HK-2 (cell line): ENCODE measurements around the gene CNGA1.
"Not testable (repeated sequence)": the region's sequence is repeated elsewhere in the genome, so short reads cannot be mapped to it uniquely, and the experiment has no call there.

Experiments used
- DNase-seq: peaks from one replicate; pipeline ENCODE4 v3.0.0-alpha.2; 2018; ENCODE audit not compliant: unreplicated experiment

Gene CNGA1

DNA sequence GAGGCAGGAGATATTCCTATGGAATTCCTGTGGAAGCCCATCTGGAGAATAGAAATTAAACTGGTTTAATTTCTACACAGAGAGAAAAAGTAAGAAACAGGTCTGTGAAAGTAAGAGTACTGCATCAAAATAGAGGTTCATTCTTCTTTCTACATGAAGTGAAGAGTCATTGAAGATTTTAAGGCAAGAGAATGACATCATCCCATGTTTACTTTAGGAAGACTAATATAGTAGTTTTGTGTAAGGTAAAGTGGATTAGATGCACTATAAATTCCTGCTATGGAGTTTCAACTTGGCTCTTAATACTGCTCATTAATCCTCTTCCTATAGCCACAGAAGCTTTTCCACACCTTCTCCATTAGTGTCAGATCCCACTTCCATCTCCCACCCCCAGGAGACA is 47.6 kb downstream of the CNGA1 start:
- no peak for DNase-seq

DNA sequence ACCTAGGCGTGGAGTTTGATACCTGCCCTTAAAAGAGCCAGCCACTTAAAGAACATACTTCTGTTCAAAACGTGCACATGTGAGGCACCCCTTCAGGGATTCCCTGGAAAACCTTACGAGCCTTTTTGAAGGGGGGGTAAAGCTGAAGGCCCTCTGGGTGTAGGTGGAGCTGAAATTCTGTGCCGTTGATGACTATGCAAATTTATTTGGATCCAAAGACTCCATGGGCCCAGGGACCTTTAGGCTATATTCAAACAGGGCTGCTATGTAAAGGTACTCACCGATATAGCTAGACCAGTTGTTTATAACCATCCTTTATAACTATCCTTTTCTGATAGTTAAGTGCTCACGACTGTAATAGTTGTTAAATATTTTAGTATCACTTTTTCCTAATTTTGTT is 61.8 kb downstream of the CNGA1 start:
- DNase-seq = no peak

DNA sequence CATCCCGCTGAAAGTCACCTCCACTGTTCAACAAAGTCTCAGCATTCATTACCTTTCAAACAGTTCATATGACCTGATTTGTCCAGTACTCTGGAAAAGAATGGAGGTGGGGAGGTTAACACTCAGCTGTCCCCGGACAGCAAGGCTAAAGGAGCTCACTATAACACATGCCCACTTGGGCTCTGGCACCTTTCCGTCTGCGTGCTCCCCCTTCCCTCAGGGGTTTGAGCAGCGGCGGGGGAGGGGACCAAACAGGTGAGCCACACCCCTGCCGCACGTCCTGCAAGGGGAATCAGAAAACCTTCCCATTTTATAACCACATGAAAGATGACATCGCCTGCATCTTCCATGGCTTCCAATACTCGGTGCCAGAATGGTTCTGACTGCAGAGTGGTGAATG is 62.2 kb downstream of the CNGA1 start:
- no peak for DNase-seq

DNA sequence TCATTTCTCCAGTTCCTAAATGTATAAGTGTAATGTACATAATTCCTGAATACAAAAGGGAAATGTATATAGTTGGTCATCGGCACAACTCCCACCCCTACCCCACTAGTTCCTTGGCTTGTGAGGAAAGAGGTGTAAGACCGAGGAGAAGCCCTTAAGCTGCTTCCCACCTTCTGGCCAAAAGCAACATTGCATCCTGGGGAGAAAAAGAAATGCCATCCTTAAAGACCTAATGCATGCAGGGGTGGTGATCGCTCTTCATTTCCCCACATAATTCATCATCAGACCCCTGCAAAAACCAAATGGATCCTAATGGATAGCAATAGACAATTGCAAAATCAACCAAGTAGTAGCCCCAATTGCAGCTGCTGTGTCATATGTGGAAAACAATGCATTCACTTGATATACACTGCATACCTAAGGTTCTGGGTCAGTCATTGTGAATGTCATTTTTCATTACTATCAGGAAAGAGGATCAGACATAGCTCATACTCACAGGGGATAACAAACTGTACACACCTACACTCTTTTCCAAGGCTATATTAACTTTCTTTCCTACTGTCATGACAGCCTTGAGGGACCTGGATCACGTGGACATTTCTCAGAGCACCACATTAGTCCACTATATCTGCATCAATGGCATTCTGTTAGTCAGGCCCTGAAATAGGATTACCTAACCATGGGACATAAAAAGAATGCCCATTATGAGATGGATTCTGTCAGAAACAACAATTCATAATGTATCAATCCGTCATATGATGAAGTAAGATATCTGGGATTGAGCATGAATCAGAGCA is 70.4 kb downstream of the CNGA1 start:
- DNase-seq = no peak

DNA sequence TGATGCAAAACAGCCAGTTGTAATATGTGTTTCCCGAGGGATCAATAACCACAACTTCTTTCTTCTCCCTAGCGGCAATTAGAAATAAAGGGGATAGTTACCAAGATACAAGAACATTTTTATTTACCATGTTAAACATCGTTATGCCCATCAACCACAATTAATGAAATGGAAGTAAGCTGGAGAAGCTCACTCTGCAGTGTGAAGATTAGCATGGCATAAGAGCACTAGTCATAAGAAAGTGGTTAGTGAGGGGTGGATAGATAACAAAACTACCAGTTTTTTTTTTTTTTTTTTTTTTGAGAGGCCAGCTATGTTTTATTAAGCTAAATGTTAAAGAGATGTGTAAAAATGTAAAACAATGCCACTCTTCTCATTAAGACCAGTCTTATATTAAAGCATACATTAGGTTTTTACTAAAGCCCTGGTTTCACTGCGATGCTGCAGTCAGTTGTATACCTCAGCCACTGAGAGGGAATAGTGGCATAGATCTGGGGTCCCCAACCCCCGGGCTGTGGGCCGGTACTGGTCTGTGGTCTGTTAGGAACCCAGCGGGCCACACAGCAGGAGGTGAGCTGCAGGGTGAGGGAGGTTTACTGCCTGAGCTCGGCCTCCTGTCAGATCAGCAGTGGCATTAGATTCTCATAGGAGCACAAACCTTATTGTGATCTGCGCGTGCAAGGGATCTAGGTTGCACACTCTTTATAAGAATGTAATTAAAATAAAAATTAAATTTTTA is 74.2 kb downstream of the CNGA1 start:
- no peak for DNase-seq

DNA sequence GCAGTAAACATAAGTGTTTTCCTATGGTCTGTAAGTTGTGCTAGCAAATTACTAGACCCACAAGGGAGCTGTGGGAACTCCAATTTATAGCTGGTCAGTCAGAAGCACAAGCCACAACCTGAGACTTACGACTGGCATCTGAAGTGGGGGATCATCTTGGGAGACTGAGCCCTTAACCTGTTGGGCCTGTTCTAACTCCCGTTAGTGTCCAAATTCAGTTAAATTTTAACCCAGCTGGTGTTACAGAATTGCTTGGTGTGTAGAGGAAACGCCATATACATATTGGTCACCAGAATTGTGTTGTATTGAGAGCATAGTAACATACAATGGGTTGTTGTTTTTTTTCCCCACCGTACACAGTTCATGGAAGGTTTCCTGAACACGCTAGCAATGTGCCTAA is 77.0 kb downstream of the CNGA1 start:
- DNase-seq = no peak

DNA sequence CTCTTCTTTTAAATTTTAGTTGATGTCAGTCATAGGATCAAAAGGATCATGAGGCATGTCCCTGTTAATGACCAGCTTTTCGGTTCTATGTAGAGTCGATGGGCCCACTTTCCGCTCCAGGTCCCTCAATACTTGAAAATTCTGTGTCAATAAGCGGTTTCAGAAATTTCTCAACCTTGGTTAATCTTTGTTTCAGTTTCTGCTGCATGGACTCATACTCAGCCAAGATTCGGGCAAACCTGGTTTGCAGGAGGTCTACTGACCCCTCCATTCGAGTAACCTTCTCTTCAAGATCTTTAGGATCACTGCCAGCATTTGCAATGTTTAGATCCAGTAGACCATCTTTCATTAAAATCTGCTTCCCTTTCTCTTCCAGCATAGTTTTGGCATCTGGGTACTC is 80.1 kb downstream of the CNGA1 start:
- DNase-seq = no peak

DNA sequence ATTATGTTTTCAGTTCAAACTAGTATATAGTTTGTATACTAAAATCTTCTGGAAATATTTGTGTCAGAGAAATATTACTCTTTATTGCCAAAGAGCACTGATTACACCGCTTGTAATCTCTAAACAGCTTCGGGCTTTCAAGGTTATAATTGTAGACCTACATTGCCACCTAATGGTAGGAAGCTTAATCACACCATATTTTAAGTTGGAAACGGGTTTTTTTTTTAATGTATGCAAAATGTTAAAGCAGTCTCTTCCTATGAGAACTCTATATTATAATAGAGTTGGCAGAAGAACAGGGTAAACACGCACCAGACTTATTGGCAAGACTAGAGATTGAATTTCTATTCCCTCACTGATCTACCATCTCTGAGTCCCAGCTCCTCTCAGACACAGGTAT is 82.6 kb downstream of the CNGA1 start:
- no peak for DNase-seq

DNA sequence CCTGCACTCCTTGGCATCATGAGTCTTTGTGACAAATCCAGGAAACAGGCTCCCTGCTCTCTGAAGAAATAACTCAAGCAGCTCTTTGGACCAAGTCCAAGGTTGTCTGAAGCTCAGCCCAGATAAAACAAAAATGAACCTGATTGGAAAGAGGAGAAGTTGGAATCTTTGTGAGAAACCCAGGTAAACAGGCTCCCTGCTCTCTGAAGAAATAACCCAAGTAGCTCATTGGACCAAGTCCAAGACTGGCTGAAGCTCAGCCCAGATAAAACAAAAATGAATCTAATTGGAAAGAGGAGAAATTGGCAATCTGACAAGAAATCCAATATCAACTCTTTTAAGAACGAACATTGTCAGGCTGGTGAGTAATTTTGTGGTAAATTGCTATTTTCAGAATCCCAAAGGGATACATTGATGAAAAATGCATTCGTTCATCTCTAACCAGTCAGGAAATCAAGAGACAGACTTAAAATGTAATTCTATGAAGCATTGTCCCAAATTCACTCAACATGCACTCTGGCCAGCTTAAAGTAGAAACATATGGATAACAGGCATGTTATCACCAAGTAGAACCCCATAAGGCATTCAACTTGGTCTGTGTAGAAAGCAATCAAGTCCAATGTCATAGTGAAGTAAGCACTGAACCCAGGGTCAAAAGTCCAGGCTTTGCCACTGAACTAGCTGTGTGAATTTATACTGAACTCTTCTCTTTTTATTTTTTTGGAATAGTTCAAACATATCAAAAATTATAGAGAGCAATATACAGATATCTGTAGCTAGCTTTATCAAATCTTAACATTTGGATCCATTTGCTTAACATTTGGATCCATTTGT is 85.3 kb downstream of the CNGA1 start:
- DNase-seq = no peak

DNA sequence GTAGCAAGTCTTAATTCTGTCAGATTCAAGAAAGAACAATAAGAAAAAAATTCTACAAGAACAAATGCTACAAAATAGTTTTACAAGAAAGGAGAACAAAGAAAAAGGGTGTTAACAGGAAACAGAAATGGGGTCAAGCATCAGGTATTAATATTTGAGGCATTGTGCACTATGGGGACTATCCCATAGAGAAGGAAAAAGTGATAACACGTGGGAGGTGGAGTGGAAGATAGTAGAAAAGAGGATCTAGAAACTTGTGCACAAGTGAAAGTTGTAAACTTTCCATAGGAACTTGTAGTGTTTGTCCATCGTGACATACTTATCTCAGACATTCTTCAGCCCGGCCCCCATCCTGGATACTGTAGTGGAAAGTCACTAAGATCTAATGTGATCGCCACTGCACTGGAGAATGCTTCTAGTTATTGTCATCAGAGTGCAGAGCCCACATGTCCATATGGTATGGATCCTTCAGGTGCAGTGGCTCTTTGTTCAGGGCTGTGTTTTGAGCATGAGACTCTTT is 86.7 kb downstream of the CNGA1 start:
- no peak for DNase-seq

DNA sequence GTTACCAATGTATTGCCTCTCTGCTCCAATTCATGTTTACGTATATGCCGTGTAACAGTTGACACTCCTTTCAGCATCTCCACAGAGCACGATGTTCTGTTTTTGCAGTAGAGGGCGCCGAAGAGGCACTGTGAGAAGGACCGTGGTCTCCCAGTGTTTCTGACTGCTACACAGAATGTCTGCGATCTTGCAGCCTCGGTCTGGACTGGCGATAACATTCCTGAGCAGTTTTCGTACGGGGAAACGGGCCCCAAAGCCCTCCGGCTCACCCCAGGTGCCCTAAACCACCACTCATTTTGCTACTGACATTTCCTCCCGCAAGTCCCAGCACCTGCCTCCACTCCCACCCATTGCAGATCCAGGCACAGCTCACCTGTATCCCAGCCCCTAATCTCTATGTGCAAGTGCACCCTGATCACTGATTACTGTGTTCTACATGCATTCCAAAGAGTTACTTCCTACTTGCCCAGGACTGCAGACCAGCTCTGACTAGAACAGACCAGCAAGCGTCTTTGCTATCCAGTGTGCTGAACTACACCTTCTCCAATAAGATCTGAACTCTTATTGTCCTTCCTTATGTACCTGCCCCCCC is 89.7 kb downstream of the CNGA1 start:
- DNase-seq = peak; percentile 36

DNA sequence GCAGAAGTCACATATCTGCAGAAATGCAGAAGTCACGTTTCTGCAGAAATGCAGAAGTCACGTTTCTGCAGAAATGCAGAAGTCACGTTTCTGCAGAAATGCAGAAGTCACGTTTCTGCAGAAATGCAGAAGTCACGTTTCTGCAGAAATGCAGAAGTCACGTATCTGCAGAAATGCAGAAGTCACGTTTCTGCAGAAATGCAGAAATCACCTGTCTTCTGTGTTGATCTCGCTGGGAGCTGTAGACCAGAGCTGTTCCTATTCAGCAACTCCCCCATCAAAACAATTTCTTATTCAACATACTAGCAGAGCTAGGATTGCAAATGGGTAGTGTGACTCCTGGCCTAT is 93.2 kb downstream of the CNGA1 start:
- DNase-seq = not testable (repeated sequence)

DNA sequence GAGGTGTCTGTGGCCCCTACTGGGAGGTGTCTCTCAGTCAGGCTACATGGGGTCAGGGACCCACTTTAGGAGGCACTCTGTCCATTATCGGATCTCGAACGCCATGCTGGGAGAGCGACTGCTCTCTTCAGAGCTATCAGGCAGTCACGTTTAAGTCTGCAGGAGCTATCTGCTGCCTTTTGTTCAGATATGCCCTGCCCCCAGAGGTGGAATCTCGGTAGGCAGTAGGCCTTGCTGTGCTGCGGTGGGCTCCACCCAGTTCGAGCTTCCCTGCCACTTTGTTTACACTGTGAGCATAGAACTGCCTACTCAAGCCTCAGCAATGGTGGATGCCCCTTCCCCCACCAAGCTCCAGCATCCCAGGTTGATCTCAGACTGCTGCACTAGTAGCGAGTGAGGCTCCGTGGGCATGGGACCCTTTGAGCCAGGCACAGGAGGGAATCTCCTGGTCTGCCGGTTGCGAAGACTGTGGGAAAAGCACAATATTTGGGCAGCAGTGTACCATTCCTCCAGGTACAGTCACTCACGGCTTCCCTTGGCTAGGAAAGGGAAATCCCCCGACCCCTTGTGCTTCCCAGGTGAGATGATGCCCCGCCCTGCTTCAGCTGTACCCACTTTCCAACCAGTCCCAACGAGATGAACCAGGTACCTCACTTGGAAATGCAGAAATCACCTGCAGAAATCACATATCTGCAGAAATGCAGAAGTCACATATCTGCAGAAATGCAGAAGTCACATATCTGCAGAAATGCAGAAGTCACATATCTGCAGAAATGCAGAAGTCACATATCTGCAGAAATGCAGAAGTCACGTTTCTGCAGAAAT is 93.8 kb downstream of the CNGA1 start:
- DNase-seq = not testable (repeated sequence)

DNA sequence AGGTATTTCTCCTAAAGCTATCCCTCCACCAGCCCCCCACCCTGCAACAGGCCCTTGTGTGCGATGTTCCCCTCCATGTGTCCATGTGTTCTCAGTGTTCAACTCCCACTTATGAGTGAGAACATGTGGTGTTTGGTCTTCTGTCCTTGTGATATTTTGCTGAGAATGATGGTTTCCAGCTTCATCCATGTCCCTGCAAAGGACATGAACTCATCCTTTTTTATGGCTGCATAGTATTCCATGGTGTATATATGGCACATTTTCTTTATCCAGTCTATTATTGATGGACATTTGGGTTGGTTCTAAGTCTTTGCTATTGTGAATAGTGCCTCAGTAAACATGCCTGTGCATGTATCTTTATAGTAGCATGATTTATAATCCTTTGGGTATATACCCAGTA is 99.3 kb downstream of the CNGA1 start:
- DNase-seq = not testable (repeated sequence)

DNA sequence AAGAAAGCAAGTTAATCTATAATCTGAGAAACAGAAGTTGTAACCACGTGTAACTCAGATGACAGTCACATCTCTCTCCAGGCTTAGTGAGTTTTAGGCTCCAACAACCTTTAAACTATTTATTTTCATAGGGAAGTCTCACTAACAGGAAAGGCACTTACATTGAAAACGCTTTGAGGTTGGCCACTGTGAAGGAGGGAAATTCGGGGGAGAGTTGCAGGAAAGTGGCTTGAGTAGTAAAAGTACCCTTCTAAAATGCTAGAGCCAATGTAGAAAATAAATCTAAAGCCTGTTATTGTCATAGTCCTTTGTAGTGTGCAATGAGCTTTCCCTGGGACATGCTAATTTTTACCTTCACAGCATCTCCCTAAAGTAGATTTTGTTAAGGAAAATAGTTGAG is 101.1 kb downstream of the CNGA1 start:
- no peak for DNase-seq

DNA sequence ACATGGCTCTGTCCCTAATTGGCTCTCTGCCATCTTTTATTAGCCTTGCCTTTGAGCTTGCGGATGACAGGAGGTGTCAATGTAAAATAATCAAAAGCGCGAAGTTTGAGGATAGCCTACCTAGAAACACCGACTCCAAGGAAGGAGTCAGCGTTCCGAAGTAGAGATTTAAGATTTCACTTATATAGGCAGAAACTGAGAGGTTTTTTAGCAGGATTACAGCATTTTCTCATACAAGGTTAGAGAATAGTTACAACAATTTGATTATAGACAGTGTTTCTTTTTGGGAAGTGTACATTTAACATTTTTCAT is 101.6 kb downstream of the CNGA1 start:
- no peak for DNase-seq

DNA sequence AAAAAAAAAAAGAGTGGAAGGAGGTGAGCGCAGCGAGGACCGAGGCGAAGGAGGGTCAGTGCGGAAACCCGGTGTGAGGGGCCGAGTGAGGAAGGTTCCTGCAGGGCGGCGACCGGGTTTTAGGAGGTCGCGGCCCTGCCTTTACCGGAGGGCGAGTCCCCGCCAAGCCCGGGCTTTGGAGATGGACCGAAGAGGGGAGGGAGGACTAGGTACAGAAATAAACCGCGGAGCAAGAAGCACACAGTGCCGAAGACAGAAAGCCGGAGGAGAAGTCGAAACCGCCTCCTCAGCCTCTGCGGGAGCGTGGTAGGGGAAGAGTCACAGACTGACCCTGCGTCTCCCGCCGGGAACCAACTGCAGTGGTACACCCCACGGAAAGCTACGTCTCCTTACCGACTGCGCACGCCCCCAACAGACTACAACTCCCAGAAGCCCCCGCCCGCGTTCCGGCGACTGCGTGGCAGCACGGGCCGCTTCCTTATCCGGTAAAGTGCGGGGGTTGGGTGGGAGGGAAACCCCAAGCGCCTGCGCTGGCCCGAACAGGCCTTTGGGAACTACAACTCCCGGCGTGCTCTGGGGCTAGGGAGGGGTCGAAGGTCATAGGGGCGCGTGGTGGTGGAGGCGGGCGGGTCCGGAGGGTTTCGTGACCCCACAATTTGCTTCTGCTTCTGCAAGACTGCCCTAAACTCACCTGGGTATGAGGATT is 102.1 kb downstream of the CNGA1 start, which contains the start of gene NFXL1:
Gene NFXL1 (minus strand): TSS at position 364 of the 706 bp plus-strand sequence. CDS start 380 bp downstream, outside the sequence.
- DNase-seq = peak; percentile 98

DNA sequence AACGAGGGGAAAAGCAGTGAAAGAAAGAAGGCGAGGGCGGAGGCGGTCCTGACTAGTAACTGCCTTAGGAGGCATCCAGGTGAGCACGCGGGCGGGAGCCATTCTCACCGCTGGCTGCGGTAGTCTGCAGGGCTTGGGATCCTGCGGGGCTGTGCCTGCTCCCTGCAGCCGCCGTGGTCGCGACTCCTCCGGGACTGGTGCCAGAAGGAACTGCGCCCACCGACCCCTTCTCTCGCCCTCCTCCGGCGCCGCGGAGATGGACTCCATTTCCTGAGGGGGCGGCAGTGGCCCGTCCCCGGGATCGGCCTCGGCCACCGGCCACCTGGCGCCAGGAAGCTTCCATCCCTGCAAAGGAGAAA is 102.6 kb downstream of the CNGA1 start:
- peak; percentile 54 for DNase-seq

DNA sequence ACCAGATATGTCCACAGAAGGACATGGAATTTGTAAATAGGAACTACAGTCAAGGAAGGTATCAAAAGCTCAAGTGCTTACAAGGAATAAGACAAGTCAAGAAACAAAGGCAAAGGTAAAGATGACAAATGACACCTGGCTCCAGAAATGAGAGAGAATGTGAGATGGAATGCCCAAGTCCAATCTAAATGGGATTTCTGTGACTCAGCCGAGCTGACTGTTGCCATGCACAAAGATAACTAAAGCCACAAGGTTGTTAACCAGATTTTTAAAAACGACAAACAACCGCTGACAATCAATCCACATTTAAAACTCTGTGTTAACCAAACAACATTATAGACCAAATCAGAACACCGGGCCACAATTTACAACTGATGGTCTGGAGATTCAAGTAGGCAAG is 103.2 kb downstream of the CNGA1 start:
- DNase-seq = no peak

DNA sequence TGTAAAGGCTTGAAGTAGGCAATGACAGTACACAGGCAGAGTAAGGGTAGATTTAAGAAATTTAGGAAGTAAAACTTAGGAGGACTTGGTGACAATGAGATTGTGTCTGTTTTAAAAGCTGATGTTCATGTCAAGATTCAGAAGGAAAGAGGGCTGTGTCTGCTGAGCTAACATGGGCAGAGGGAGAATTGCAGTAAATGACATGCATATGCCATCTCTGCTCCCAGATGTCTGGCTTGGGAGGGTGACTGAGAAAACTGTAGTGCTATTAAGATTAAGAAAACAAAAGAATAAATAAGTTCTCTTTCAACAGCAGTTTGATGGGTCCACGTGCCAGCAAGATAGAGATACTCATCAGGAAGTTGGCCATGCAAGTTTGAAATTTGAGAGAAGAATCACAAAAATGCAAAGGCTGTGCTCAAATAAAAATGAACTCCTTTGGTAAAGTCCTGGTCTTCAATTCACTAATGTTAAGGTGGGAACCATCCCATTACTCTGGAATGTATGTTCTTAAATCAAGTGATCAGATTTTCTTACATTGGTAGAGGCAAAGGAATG is 109.3 kb downstream of the CNGA1 start:
- DNase-seq = no peak
